ENCODE data around the gene RIPPLY2.

- TF ChIP-seq GLIS3 (CRISPR knock-in tag; IDR thresholded peaks at IDR 0.05), result no peak
- TF ChIP-seq ISL1 (CRISPR knock-in tag; IDR thresholded peaks at IDR 0.05), result no peak
- TF ChIP-seq RARB (CRISPR knock-in tag; IDR thresholded peaks at IDR 0.05), result no peak
- no peak for TF ChIP-seq ZFP30 (CRISPR knock-in tag; IDR thresholded peaks at IDR 0.05)
- TF ChIP-seq CSDC2 (CRISPR knock-in tag; IDR thresholded peaks at IDR 0.05), result no peak
- no peak for TF ChIP-seq SNAI2 (CRISPR knock-in tag; IDR thresholded peaks at IDR 0.05)
- no peak for TF ChIP-seq ZFP3 (CRISPR knock-in tag; IDR thresholded peaks at IDR 0.05)
Observed at GRCh38 chr6:83891586-83891985, 38.4 kb downstream of the RIPPLY2 start.

Data from SK-N-SH treated with all-trans-retinoic acid at 6 μM for 48 hours (cell line).